Aorta (tissue), 5 donors: Measurements from ENCODE around the gene PRKACG. TPM values are rescaled to one million over a fixed set of nuclear protein-coding genes. Genes with fewer than 3 reads are reported as not detected.

Experiments
- ATAC-seq: fragments of 200-7000 bp; cut with Tn5 transposase; one replicate; pipeline ENCODE4 v1.9.1; 2022; ENCODE audit warnings: moderate library complexity; ENCODE audit not compliant: low FRiP score
- DNase-seq, 2 donors: peaks; one replicate each; pipeline ENCODE4 v3.0.0-alpha.2; 2020
- H3K27ac ChIP-seq, 2 donors: one replicate each; pipeline ENCODE4 v1.5.1; 2013; ENCODE audit warnings: low read length in 2 of 2, mild to moderate bottlenecking in 2 of 2, moderate library complexity in 2 of 2, control low read depth in 1 of 2, inconsistent platforms in 1 of 2, low read depth in 1 of 2
- H3K27me3 ChIP-seq, 2 donors: one replicate each; pipeline ENCODE4 v1.6.1; 2013; ENCODE audit warnings: control low read depth in 1 of 2, low read length in 1 of 2, mild to moderate bottlenecking in 1 of 2, moderate library complexity in 1 of 2; ENCODE audit not compliant: insufficient read depth in 2 of 2, control insufficient read depth in 1 of 2
- H3K36me3 ChIP-seq, 2 donors: one replicate each; pipeline ENCODE4 v1.6.1; 2013; ENCODE audit warnings: control low read depth in 1 of 2, low read length in 1 of 2, mild to moderate bottlenecking in 1 of 2; ENCODE audit not compliant: insufficient read depth in 2 of 2, control insufficient read depth in 1 of 2
- H3K4me1 ChIP-seq, 2 donors: one replicate each; pipeline ENCODE4 v1.6.1; 2013; ENCODE audit warnings: low read length in 2 of 2, control low read depth in 1 of 2, mild to moderate bottlenecking in 1 of 2, moderate library complexity in 1 of 2; ENCODE audit not compliant: insufficient read depth in 2 of 2, control insufficient read depth in 1 of 2
- H3K4me3 ChIP-seq, 2 donors: one replicate each; pipeline ENCODE4 v1.5.1; 2013; ENCODE audit warnings: low read length in 2 of 2, control low read depth in 1 of 2, mild to moderate bottlenecking in 1 of 2
- H3K9me3 ChIP-seq: one replicate; pipeline ENCODE4 v1.6.1; 2013; ENCODE audit warnings: mild to moderate bottlenecking, low read length; ENCODE audit not compliant: control insufficient read depth
- WGBS, 2 donors: extraction: QIAGEN DNeasy Blood & Tissue Kit; methylation state at CpG; one replicate each; pipeline ENCODE4 v1.1.7; 2013; 5-methylcytosine and 5-hydroxymethylcytosine counted together
- intact Hi-C, 2 donors: fragments of 100-400 bp; cut with DNase I; formaldehyde crosslinking; loops; one replicate each; pipeline versions ENCODE4 v1.14.2 to v1.15.0; 2022
- polyA plus RNA-seq, 2 donors: library from polyadenylated mRNA; stranded (reverse); fragments of 200-250 nt; gene quantifications; one replicate each; pipeline ENCODE4 v1.2.3, GENCODE V29; 2013
- total RNA-seq, 2 donors: library from RNA; stranded (reverse); fragmentation: NEBNext Ultra II Directional; extraction: Animal tissue kit (Norgen Biotek cat#: 25700); gene quantifications; one replicate each; pipeline ENCODE4 v1.2.1, GENCODE V29; 2021
- donor health status: healthy with polysubstance abuse.
- donor health status: Bipolar disorder and iron deficiency.
- donor health status: DM: no; HTN: no; CAD: no.
- donor health status: DM: no; HTN: no; CAD: no.
- donor health status: DM: yes; HTN: yes; CAD: no.

Gene PRKACG
- total and polyA plus RNA-seq, 4 donors: not detected

- Histone ChIP-seq H3K27ac (no peak overlapping the region), H3K36me3 (no peaks in the 10 kb centered on the region), H3K9me3 (no peaks in the 10 kb centered on the region), H3K4me3 (no peak overlapping the region), H3K4me1 (no peaks in the 10 kb centered on the region), H3K27me3 (no peaks in the 10 kb centered on the region)
- ATAC-seq (no peak), DNase-seq (no peak)
- intact Hi-C loops: loop anchor here in 1 of 2 donors (10.0 kb wide), 1 partner anchor 364 kb away; no protein-coding TSS in a partner anchor
- WGBS, 2 donors: 42 to 78% methylated on average over 1 of the region's 1 CpG
Observed at GRCh38 chr9:69030851-69031645, 17.1 kb upstream of the PRKACG start.

DNA sequence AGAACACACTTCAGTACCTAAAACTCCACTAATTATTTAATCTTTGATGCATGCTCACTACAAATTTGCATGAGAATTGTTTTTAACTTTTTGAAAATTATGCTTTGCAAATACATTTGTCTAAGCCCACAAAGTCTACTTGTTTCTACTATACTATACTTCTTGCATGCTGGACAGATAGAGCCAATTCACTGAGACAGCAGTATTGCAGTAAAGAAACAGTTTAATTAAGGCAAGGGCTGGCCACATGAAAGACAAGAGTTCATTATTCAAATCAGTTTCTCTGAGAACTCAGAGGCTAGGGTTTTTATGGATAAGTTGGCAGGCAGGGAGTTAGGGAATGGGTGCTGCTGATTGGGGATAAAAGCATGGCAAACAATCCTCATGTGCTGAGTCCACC, 15.6 kb upstream of the PRKACG start:
- Histone ChIP-seq H3K27ac (no peak overlapping the region), H3K36me3 (no peaks in the 10 kb centered on the region), H3K4me3 (no peak overlapping the region), H3K9me3 (no peaks in the 10 kb centered on the region), H3K27me3 (no peaks in the 10 kb centered on the region), H3K4me1 (no peaks in the 10 kb centered on the region)
- ATAC-seq (no peak), DNase-seq (no peak)
- intact Hi-C loops: loop anchor here in 1 of 2 donors (10.0 kb wide), 1 partner anchor 455 kb away; no protein-coding TSS in a partner anchor

GRCh38 chr9:69028754-69029153, 14.8 kb upstream of the PRKACG start:
- Histone ChIP-seq H3K9me3 (no peaks in the 10 kb centered on the region), H3K36me3 (no peaks in the 10 kb centered on the region), H3K27ac (no peak overlapping the region), H3K27me3 (no peaks in the 10 kb centered on the region), H3K4me3 (no peak overlapping the region), H3K4me1 (no peaks in the 10 kb centered on the region)
- no peak for DNase-seq
- 87 to 93% methylated on average over 2 of the region's 2 CpGs for WGBS, 2 donors
- intact Hi-C loops: loop anchor here in 1 of 2 donors (10.0 kb wide), 1 partner anchor 454 kb away; no protein-coding TSS in a partner anchor
- no peak for ATAC-seq

DNA sequence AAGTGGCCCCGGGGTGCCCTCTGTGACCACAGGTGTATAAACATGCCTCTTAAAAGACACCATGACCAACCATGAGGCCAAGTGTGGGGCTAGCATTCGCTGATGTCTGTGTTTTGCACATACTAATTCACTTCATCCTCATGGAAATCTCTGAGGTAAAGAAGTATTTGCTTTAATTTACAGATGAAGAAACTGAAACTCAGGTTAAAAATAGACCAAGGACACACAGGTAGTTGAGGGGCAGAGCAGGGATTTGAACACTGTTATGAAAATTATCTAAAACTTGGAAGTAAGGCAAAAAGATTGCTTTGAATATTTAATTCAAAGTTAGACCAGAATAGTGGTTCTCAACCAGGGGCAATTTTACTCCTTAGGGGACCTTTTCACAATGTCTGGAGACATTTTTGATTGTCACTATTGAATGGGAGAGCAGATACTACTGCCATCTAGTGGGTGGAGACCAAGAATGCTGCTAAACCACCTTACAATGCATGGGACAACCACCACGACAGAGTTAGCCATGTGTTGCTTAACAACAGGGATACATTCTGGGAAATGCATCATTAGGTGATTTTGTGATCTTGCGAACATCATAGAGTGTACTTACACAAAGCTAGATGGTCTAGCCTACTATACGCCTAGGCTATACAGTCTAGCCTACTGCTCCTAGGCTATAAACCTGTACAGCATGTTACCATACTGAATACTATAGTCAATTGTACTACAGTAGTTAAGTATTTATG, 13.6 kb upstream of the PRKACG start:
- no peaks in the 10 kb centered on the region for H3K9me3 ChIP-seq
- intact Hi-C loops: loop anchor here in 1 of 2 donors (10.0 kb wide), 1 partner anchor 453 kb away; no protein-coding TSS in a partner anchor

GRCh38 chr9:69023650-69024049, 9.7 kb upstream of the PRKACG start:
- Histone ChIP-seq H3K27ac (no peak overlapping the region), H3K27me3 (no peaks in the 10 kb centered on the region), H3K36me3 (no peaks in the 10 kb centered on the region), H3K4me3 (no peak overlapping the region), H3K4me1 (no peaks in the 10 kb centered on the region), H3K9me3 (no peaks in the 10 kb centered on the region)
- no peak for DNase-seq
- intact Hi-C loops: loop anchor here in 1 of 2 donors (10.0 kb wide), 1 partner anchor 449 kb away; no protein-coding TSS in a partner anchor
- ATAC-seq: no peak
- 59 to 63% methylated on average over 7 of the region's 7 CpGs for WGBS, 2 donors

More for the DNA sequence above, 13.6 kb upstream of the PRKACG start:
- Histone ChIP-seq H3K27me3 (no peaks in the 10 kb centered on the region), H3K4me3 (no peak overlapping the region), H3K27ac (no peak overlapping the region), H3K4me1 (no peaks in the 10 kb centered on the region), H3K36me3 (no peaks in the 10 kb centered on the region)
- ATAC-seq (no peak), DNase-seq (no peak)
- WGBS, 2 donors: 46 to 55% methylated on average over 5 of the region's 5 CpGs

GRCh38 chr9:69020301-69021145, 6.6 kb upstream of the PRKACG start:
- no peaks in the 10 kb centered on the region for H3K4me1 ChIP-seq
- no peak overlapping the region for H3K4me3 ChIP-seq
- H3K36me3 ChIP-seq: no peaks in the 10 kb centered on the region
- H3K9me3 ChIP-seq: no peaks in the 10 kb centered on the region
- H3K27ac ChIP-seq: no peak overlapping the region
- 93 to 95% methylated on average over 8 of the region's 8 CpGs for WGBS, 2 donors
- intact Hi-C loops: loop anchor here in 1 of 2 donors (10.0 kb wide), 1 partner anchor 446 kb away; no protein-coding TSS in a partner anchor
- no peak for DNase-seq
- peak; percentile 22 for ATAC-seq
- no peaks in the 10 kb centered on the region for H3K27me3 ChIP-seq

DNA sequence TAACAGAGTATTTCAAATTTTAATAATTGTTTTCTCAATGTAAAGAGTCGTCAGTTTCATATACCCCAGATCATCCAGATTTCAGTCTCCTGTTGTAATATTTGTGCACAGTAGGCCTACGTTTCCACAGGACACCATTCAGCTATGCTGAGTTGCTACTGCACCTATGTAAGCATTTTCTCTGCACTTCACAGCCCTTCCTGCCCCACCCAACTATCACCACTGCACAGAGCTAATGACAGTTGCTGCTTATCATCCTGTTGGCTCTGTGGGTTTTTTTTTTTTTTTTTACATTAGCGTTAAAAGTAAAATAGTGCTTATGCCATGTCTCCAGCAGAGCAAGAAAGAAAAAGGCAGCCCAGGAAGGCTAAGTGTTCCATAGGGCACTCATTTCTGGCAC, 5.9 kb upstream of the PRKACG start:
- Histone ChIP-seq H3K9me3 (no peaks in the 10 kb centered on the region), H3K36me3 (no peaks in the 10 kb centered on the region), H3K4me3 (no peak overlapping the region), H3K27ac (no peak overlapping the region), H3K27me3 (no peaks in the 10 kb centered on the region), H3K4me1 (no peaks in the 10 kb centered on the region)
- intact Hi-C loops: loop anchor here in 1 of 2 donors (10.0 kb wide), 1 partner anchor 445 kb away; no protein-coding TSS in a partner anchor
- DNase-seq: no peak
- 70 to 72% methylated on average over 3 of the region's 3 CpGs for WGBS, 2 donors
- no peak for ATAC-seq

DNA sequence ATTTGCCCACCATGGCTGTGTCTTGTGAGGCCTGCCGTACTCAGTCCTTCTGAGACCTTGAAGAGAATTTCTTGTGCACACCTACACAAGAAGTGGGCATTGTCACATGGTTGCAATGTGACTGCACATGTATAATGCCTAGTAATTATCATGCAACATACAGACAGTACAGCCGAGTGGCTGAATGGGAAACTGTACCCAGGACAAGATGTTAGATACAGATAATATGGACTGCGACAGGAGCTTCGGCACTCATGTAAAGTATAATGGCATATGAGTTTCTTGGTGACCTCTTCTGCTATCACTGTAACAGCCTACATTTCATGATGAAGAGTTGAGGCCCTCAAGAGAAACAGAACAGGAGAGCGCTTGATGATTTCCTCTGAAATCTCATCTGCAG, 4.8 kb upstream of the PRKACG start:
- Histone ChIP-seq H3K27me3 (no peaks in the 10 kb centered on the region), H3K36me3 (no peaks in the 10 kb centered on the region), H3K9me3 (no peaks in the 10 kb centered on the region), H3K4me1 (no peaks in the 10 kb centered on the region), H3K27ac (no peak overlapping the region), H3K4me3 (no peak overlapping the region)
- DNase-seq (no peak), ATAC-seq (no peak)
- WGBS, 2 donors: 74 to 75% methylated on average over 5 of the region's 5 CpGs
- intact Hi-C loops: no loop called here
